ENCODE results near the gene HELZ. TPM values are rescaled to one million over a fixed set of nuclear protein-coding genes. Genes with fewer than 3 reads are reported as not detected.
A peak's percentile ranks its signal among the peaks of the same experiment; 100 is the strongest.

The HELZ gene
- polyA plus RNA-seq, 3 donors = 24.8 to 44.1 (median 39.9) TPM

DNA sequence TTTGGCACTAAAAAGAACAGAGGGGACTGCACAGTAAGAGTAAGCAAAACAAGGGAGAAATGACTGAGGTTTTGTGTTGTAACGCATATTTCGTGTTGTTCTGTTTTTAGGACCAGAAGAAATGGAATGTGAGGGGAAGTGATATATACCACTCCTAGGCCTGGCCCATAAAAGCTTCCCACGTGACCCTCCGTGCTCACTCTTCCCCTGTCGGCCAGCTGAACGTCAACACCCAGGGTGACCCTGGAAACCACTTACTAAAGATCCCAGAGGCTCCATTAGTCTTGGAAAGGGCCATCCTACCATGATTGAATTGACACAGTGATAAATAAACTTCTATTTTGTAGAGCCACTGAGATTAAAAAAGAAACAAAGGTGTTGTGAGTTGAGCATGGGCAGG is 79.8 kb downstream of the HELZ start:
- H3K9me3 Mint-ChIP-seq = peaks cover 0 to 2% (median 0%) of the 10 kb centered on the region in 7 donors
- no CpG with 5 or more reads among the region's 6 CpGs for WGBS (ENCODE audit: insufficient coverage)
- H3K27ac Mint-ChIP-seq = peak overlapping the region; percentile 92 to 98 (median 94)
- peaks cover 32% of the 10 kb centered on the region for H3K4me1 Mint-ChIP-seq
- Histone ChIP-seq H2AFZ (ENCODE audit: insufficient read depth, low read depth, low read length, poor library complexity, severe bottlenecking) (peak overlapping the region; percentile 72), H3K9me3 (replicated peaks in 1 of 2; ENCODE audit: control insufficient read depth in 1 of 2, insufficient read depth in 1 of 2, low read length in 2 of 2) (no peaks in the 10 kb centered on the region), H3K4me1 (ENCODE audit: control insufficient read depth in 1 of 2, insufficient read depth in 2 of 2, low read length in 2 of 2) (peaks cover 25 to 34% of the 10 kb centered on the region in 2 donors), H3K4me2 (replicated peaks; ENCODE audit: extremely low read depth, low read length, poor library complexity, severe bottlenecking) (peak overlapping the region; percentile 74), H3K4me3 (replicated peaks in 1 of 3; ENCODE audit: low read depth in 2 of 3, low read length in 3 of 3) (peak overlapping the region; percentile 15 to 68 (median 48)), H3K9ac (ENCODE audit: insufficient read depth, low read length, poor library complexity, severe bottlenecking) (peak overlapping the region; percentile 60), H3K36me3 (replicated peaks in 1 of 2; ENCODE audit: control insufficient read depth in 1 of 2, insufficient read depth in 2 of 2, low read length in 2 of 2) (peaks cover 45 to 71% of the 10 kb centered on the region in 2 donors), H4K20me1 (ENCODE audit: insufficient read depth, low read length) (peaks cover 5% of the 10 kb centered on the region), H3K27me3 (ENCODE audit: control insufficient read depth in 2 of 2, insufficient read depth in 2 of 2, low read length in 2 of 2) (no peaks in the 10 kb centered on the region), H3K27ac (ENCODE audit: low read depth in 1 of 2, low read length in 2 of 2) (peak overlapping the region; percentile 80 to 87), H3K79me2 (ENCODE audit: insufficient read depth, low read length) (peaks cover 44% of the 10 kb centered on the region)
- intact Hi-C loops (cut with micrococcal nuclease) = no loop called here
- peak; percentile 66 for TF ChIP-seq CTCF (IDR thresholded peaks at IDR 0.05)
- peak; percentile 80 to 89 (median 89) for DNase-seq
- H3K4me3 Mint-ChIP-seq = peak overlapping the region; percentile 52 to 85
- no peaks in the 10 kb centered on the region for H3K27me3 Mint-ChIP-seq (ENCODE audit: low read depth in 3 of 3)
- peaks cover 51 to 61% of the 10 kb centered on the region in 2 donors for H3K36me3 Mint-ChIP-seq

DNA sequence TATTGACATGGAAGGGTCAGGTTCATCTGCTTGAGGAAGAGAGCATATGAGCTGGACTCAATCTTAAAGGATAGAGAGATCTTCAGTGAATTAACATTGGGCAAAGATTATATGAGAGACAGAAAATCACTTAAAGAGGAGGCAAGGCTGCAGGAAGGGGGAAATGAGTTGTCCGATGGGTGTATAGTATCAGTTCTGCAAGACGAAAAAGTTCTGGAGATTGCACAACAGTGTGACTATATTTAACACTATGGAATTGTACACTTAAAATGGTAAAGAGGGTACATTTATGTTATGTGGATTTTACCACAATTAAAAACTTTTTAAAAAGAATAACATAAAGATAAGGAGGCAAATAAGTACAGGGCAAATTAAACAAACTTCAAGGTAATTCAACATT is 80.7 kb downstream of the HELZ start:
- H3K27ac Mint-ChIP-seq = peak overlapping the region; percentile 92 to 98 (median 94)
- peaks cover 32% of the 10 kb centered on the region for H3K4me1 Mint-ChIP-seq
- no peak for TF ChIP-seq CTCF (IDR thresholded peaks at IDR 0.05)
- H3K9me3 ChIP-seq (replicated peaks in 1 of 2; ENCODE audit: control insufficient read depth in 1 of 2, insufficient read depth in 1 of 2, low read length in 2 of 2) = no peaks in the 10 kb centered on the region
- peaks cover 35% of the 10 kb centered on the region for H3K79me2 ChIP-seq (ENCODE audit: insufficient read depth, low read length)
- peaks cover 47 to 71% of the 10 kb centered on the region in 2 donors for H3K36me3 ChIP-seq (replicated peaks in 1 of 2; ENCODE audit: control insufficient read depth in 1 of 2, insufficient read depth in 2 of 2, low read length in 2 of 2)
- H2AFZ ChIP-seq (ENCODE audit: insufficient read depth, low read depth, low read length, poor library complexity, severe bottlenecking) = peak overlapping the region; percentile 72
- peak; percentile 49 to 79 (median 77) for DNase-seq
- H3K9me3 Mint-ChIP-seq = peaks cover 0 to 2% (median 0%) of the 10 kb centered on the region in 7 donors
- peak overlapping the region; percentile 15 to 68 (median 48) for H3K4me3 ChIP-seq (replicated peaks in 1 of 3; ENCODE audit: low read depth in 2 of 3, low read length in 3 of 3)
- peaks cover 25 to 34% of the 10 kb centered on the region in 2 donors for H3K4me1 ChIP-seq (ENCODE audit: control insufficient read depth in 1 of 2, insufficient read depth in 2 of 2, low read length in 2 of 2)
- H3K27me3 Mint-ChIP-seq (ENCODE audit: low read depth in 3 of 3) = no peaks in the 10 kb centered on the region
- H3K9ac ChIP-seq (ENCODE audit: insufficient read depth, low read length, poor library complexity, severe bottlenecking) = peak overlapping the region; percentile 60
- peak overlapping the region; percentile 52 to 85 for H3K4me3 Mint-ChIP-seq
- peaks cover 49 to 59% of the 10 kb centered on the region in 2 donors for H3K36me3 Mint-ChIP-seq
- no CpG with 5 or more reads among the region's 2 CpGs for WGBS (ENCODE audit: insufficient coverage)
- intact Hi-C loops (cut with micrococcal nuclease) = no loop called here
- peak overlapping the region; percentile 80 to 87 for H3K27ac ChIP-seq (ENCODE audit: low read depth in 1 of 2, low read length in 2 of 2)
- peak overlapping the region; percentile 74 for H3K4me2 ChIP-seq (replicated peaks; ENCODE audit: extremely low read depth, low read length, poor library complexity, severe bottlenecking)
- no peaks in the 10 kb centered on the region for H4K20me1 ChIP-seq (ENCODE audit: insufficient read depth, low read length)
- H3K27me3 ChIP-seq (ENCODE audit: control insufficient read depth in 2 of 2, insufficient read depth in 2 of 2, low read length in 2 of 2) = no peaks in the 10 kb centered on the region

Measured in CD14-positive monocyte (primary cell).